Neural cell (in vitro differentiated cells): ENCODE results near the gene TLE1. TPM values are rescaled to one million over a fixed set of nuclear protein-coding genes. Genes with fewer than 3 reads are reported as not detected.

Source experiments
- H2AFZ ChIP-seq: fragments of 200-600, 300-800 bp; sonication (generic), shearing (Covaris generic); 2 replicates; pipeline ENCODE4 v1.6.0; 2014; ENCODE audit warnings: low read depth, mild to moderate bottlenecking, antibody characterized with exemption, low read length, moderate library complexity
- H3F3A ChIP-seq: fragments of 200-600 bp; shearing (Covaris generic); 2 replicates; pipeline ENCODE4 v1.6.1; 2016; ENCODE audit warnings: mild to moderate bottlenecking, moderate library complexity, mixed read lengths, antibody characterized with exemption, low read length; ENCODE audit not compliant: insufficient read depth, poor library complexity, severe bottlenecking
- H3K27ac ChIP-seq: fragments of 200-600, 300-800 bp; sonication (generic), shearing (Covaris generic); 2 replicates; pipeline ENCODE4 v1.5.1; 2014; ENCODE audit warnings: mild to moderate bottlenecking, low read length, moderate library complexity
- H3K27me3 ChIP-seq: fragments of 300-800, 200-600 bp; sonication (generic), shearing (Covaris generic); 2 replicates; pipeline ENCODE4 v1.6.0; 2014; ENCODE audit warnings: mild to moderate bottlenecking, low read depth, low read length, moderate library complexity; ENCODE audit not compliant: insufficient read depth
- H3K36me3 ChIP-seq: fragments of 300-800, 200-600 bp; sonication (generic), shearing (Covaris generic); 2 replicates; pipeline ENCODE4 v1.5.1; 2014; ENCODE audit warnings: mild to moderate bottlenecking, antibody characterized with exemption, low read length, moderate library complexity; ENCODE audit not compliant: insufficient read depth
- H3K4me2 ChIP-seq: fragments of 300-800, 200-600 bp; sonication (generic), shearing (Covaris generic); 2 replicates; pipeline ENCODE4 v1.6.0; 2014; ENCODE audit warnings: mild to moderate bottlenecking, low read length
- H3K4me3 ChIP-seq: fragments of 300-800, 200-600 bp; sonication (generic), shearing (Covaris generic); 2 replicates; pipeline ENCODE4 v1.5.1; 2014; ENCODE audit warnings: mild to moderate bottlenecking, low read length, moderate library complexity
- H3K79me2 ChIP-seq: fragments of 200-600 bp; shearing (Covaris generic); replicated peaks from 2 replicates; pipeline ENCODE4 v1.6.0; 2014; ENCODE audit warnings: mild to moderate bottlenecking, low read length, moderate library complexity; ENCODE audit not compliant: insufficient read depth
- H3K9ac ChIP-seq: fragments of 300-800, 200-600 bp; sonication (generic), shearing (Covaris generic); 2 replicates; pipeline ENCODE4 v1.6.1; 2016; ENCODE audit warnings: mild to moderate bottlenecking, low read length, mixed read lengths
- H3K9me2 ChIP-seq: fragments of 200-600 bp; shearing (Covaris generic); 2 replicates; pipeline ENCODE4 v1.6.1; 2016; ENCODE audit warnings: mild to moderate bottlenecking, low read length, mixed read lengths; ENCODE audit not compliant: insufficient read depth
- H3K9me3 ChIP-seq: fragments of 200-600, 300-800 bp; sonication (generic), shearing (Covaris generic); 2 replicates; pipeline ENCODE4 v1.6.1; 2016; ENCODE audit warnings: mild to moderate bottlenecking, mixed run types, low read length, moderate library complexity, mixed read lengths
- H4K20me1 ChIP-seq: fragments of 200-600 bp; shearing (Covaris generic); 2 replicates; pipeline ENCODE4 v1.6.1; 2016; ENCODE audit warnings: mild to moderate bottlenecking, mixed run types; ENCODE audit not compliant: insufficient read depth
- CTCF ChIP-seq: fragments of 450-650 bp; IDR thresholded peaks from 2 replicates; pipeline ENCODE4 v1.5.1; 2014; ENCODE audit warnings: antibody characterized with exemption, mild to moderate bottlenecking, moderate library complexity; ENCODE audit not compliant: poor library complexity, severe bottlenecking
- EP300 ChIP-seq: fragments of 450-650 bp; conservative IDR thresholded peaks from 2 replicates; pipeline ENCODE4 v1.6.1; 2014; ENCODE audit warnings: antibody characterized with exemption, mild to moderate bottlenecking, moderate library complexity; ENCODE audit not compliant: poor library complexity, severe bottlenecking
- EZH2 ChIP-seq: fragments of 200-600, 300-800 bp; shearing (Covaris generic), sonication (generic); IDR thresholded peaks from 2 replicates; pipeline ENCODE4 v1.6.1; 2014; ENCODE audit warnings: antibody characterized with exemption, low read length, borderline replicate concordance, mild to moderate bottlenecking; ENCODE audit not compliant: insufficient read depth, poor library complexity, severe bottlenecking
- MXI1 ChIP-seq: fragments of 450-650 bp; conservative IDR thresholded peaks from 2 replicates; pipeline ENCODE4 v1.6.1; 2014; ENCODE audit warnings: antibody characterized with exemption, mild to moderate bottlenecking; ENCODE audit not compliant: poor library complexity, severe bottlenecking
- POLR2AphosphoS5 ChIP-seq: IDR thresholded peaks from 2 replicates; pipeline ENCODE4 v1.6.1; 2012
- RAD21 ChIP-seq: fragments of 450-650 bp; conservative IDR thresholded peaks from 2 replicates; pipeline ENCODE4 v1.6.1; 2014; ENCODE audit warnings: antibody characterized with exemption, mild to moderate bottlenecking, moderate library complexity
- REST ChIP-seq: IDR thresholded peaks from 2 replicates; pipeline ENCODE4 v1.6.1; 2012; ENCODE audit warnings: borderline replicate concordance
- SMC3 ChIP-seq: fragments of 450-650 bp; conservative IDR thresholded peaks from 2 replicates; pipeline ENCODE4 v1.6.1; 2014; ENCODE audit warnings: antibody characterized with exemption, mild to moderate bottlenecking, moderate library complexity; ENCODE audit not compliant: poor library complexity
- TAF1 ChIP-seq: IDR thresholded peaks from 2 replicates; pipeline ENCODE4 v1.6.1; 2012; ENCODE audit warnings: low read depth
- polyA plus RNA-seq: library from polyadenylated mRNA; depleted of rRNA; stranded (reverse); fragments of >200 nt; gene quantifications from 2 replicates; pipeline ENCODE4 v1.2.3, GENCODE V29; 2014

The TLE1 gene
- polyA plus RNA-seq, 1 donor from 2014 or later, result 93.6 TPM

- Histone ChIP-seq H3K79me2 (peaks cover 12% of the 10 kb centered on the region), H3K36me3 (no peaks in the 10 kb centered on the region), H3K4me2 (no peak overlapping the region), H3K9me2 (no peaks in the 10 kb centered on the region), H3K4me3 (no peak overlapping the region), H3K27ac (no peak overlapping the region), H4K20me1 (no peaks in the 10 kb centered on the region), H3F3A (peaks cover 9% of the 10 kb centered on the region), H2AFZ (no peak overlapping the region), H3K27me3 (no peaks in the 10 kb centered on the region), H3K9me3 (no peaks in the 10 kb centered on the region), H3K9ac (no peak overlapping the region)
- no peak for TF ChIP-seq MXI1
- no peak for TF ChIP-seq EP300
- TF ChIP-seq POLR2AphosphoS5, result no peak
- TF ChIP-seq SMC3, result no peak
- TF ChIP-seq EZH2, result no peak
- TF ChIP-seq RAD21, result no peak
- TF ChIP-seq REST, result no peak
Measured at GRCh38 chr9:81592887-81593266, 96.5 kb downstream of the TLE1 start.

GRCh38 chr9:81591791-81592190 lies 97.6 kb downstream of the TLE1 start:
- Histone ChIP-seq H3K36me3 (no peaks in the 10 kb centered on the region), H3K9ac (no peak overlapping the region), H4K20me1 (no peaks in the 10 kb centered on the region), H3K4me2 (no peak overlapping the region), H2AFZ (no peak overlapping the region), H3K9me3 (no peaks in the 10 kb centered on the region), H3K27me3 (no peaks in the 10 kb centered on the region), H3F3A (peaks cover 9% of the 10 kb centered on the region), H3K4me3 (no peak overlapping the region), H3K79me2 (peaks cover 12% of the 10 kb centered on the region), H3K9me2 (no peaks in the 10 kb centered on the region), H3K27ac (no peak overlapping the region)
- TF ChIP-seq SMC3 (no peak), TAF1 (no peak), POLR2AphosphoS5 (no peak), REST (no peak), EZH2 (no peak), CTCF (no peak), RAD21 (no peak), MXI1 (no peak)
